Effector memory CD8-positive, alpha-beta T cell (primary cell): ENCODE data around the gene GUCA2A.
A peak's percentile ranks its signal among the peaks of the same experiment; 100 is the strongest.

Source experiments
- ATAC-seq: fragments of 150-1000 bp; cut with Tn5 transposase; replicated peaks from 2 replicates; pipeline ENCODE4 v1.10.0; 2021; ENCODE audit warnings: mild to moderate bottlenecking, moderate library complexity
- DNase-seq, 3 experiments: peaks; one replicate each; pipeline ENCODE4 v3.0.0; 2021
- H3K27ac Mint-ChIP-seq, 2 donors: one replicate each; pipeline ENCODE4 v1.8.0; 2022; ENCODE audit warnings: mild to moderate bottlenecking in 2 of 2, mixed read lengths in 2 of 2, moderate library complexity in 2 of 2
- H3K27me3 Mint-ChIP-seq, 2 donors: one replicate each; pipeline ENCODE4 v1.8.0; 2022; ENCODE audit warnings: mixed read lengths in 2 of 2
- H3K36me3 Mint-ChIP-seq: one replicate; pipeline ENCODE4 v1.8.0; 2022; ENCODE audit warnings: mild to moderate bottlenecking, moderate library complexity, mixed read lengths; ENCODE audit not compliant: insufficient read depth
- H3K4me1 Mint-ChIP-seq, 2 donors: one replicate each; pipeline ENCODE4 v1.8.0; 2022; ENCODE audit warnings: low read depth in 2 of 2, mixed read lengths in 2 of 2
- H3K4me3 Mint-ChIP-seq, 2 donors: one replicate each; pipeline ENCODE4 v1.8.0; 2022; ENCODE audit warnings: mild to moderate bottlenecking in 2 of 2, mixed read lengths in 2 of 2, moderate library complexity in 2 of 2
- H3K9me3 Mint-ChIP-seq, 2 donors: one replicate each; pipeline ENCODE4 v1.8.0; 2022; ENCODE audit warnings: mixed read lengths in 2 of 2

The GUCA2A gene

GRCh38 chr1:42158189-42158588 lies 6.4 kb downstream of the GUCA2A start:
- ATAC-seq (no peak), DNase-seq (no peak)
- no peaks in the 10 kb centered on the region for H3K36me3 Mint-ChIP-seq
- peaks cover 18 to 62% of the 10 kb centered on the region in 2 donors for H3K27me3 Mint-ChIP-seq
- peaks cover 0 to 16% of the 10 kb centered on the region in 2 donors for H3K9me3 Mint-ChIP-seq
- H3K4me1 Mint-ChIP-seq, result peaks cover 4 to 5% of the 10 kb centered on the region in 2 donors
- no peak overlapping the region for H3K27ac Mint-ChIP-seq
- H3K4me3 Mint-ChIP-seq, result no peak overlapping the region

- no peak overlapping the region for H3K27ac Mint-ChIP-seq
These were observed 6.9 kb downstream of the GUCA2A start for GRCh38 chr1:42157667-42158066.

GRCh38 chr1:42155362-42155761 lies 9.2 kb downstream of the GUCA2A start:
- ATAC-seq (no peak), DNase-seq (no peak)
- Mint-ChIP-seq H3K4me3 (no peak overlapping the region), H3K36me3 (no peaks in the 10 kb centered on the region), H3K27ac (no peak overlapping the region), H3K27me3 (peaks cover 14 to 62% of the 10 kb centered on the region in 2 donors), H3K9me3 (peaks cover 0 to under 1% of the 10 kb centered on the region in 2 donors), H3K4me1 (peaks cover 4 to 5% of the 10 kb centered on the region in 2 donors)

More at GRCh38 chr1:42157667-42158066, 6.9 kb downstream of the GUCA2A start:
- no peak for DNase-seq
- Mint-ChIP-seq H3K4me3 (no peak overlapping the region), H3K4me1 (peaks cover 4 to 5% of the 10 kb centered on the region in 2 donors), H3K36me3 (no peaks in the 10 kb centered on the region), H3K27me3 (peaks cover 13 to 62% of the 10 kb centered on the region in 2 donors), H3K9me3 (peaks cover 0 to 16% of the 10 kb centered on the region in 2 donors)
- ATAC-seq, result no peak

- no peaks in the 10 kb centered on the region for H3K36me3 Mint-ChIP-seq
- DNase-seq, result no peak
- peaks cover 4 to 5% of the 10 kb centered on the region in 2 donors for H3K4me1 Mint-ChIP-seq
- no peak overlapping the region for H3K4me3 Mint-ChIP-seq
- ATAC-seq, result no peak
- no peak overlapping the region for H3K27ac Mint-ChIP-seq
- H3K9me3 Mint-ChIP-seq, result no peaks in the 10 kb centered on the region
- H3K27me3 Mint-ChIP-seq, result peaks cover 20 to 66% of the 10 kb centered on the region in 2 donors
These were observed 9.9 kb downstream of the GUCA2A start for GRCh38 chr1:42154685-42155084.

GRCh38 chr1:42153624-42154023 lies 10.9 kb downstream of the GUCA2A start:
- Mint-ChIP-seq H3K9me3 (no peaks in the 10 kb centered on the region), H3K27ac (no peak overlapping the region), H3K36me3 (no peaks in the 10 kb centered on the region), H3K4me3 (no peak overlapping the region), H3K4me1 (peaks cover 4 to 5% of the 10 kb centered on the region in 2 donors), H3K27me3 (peaks cover 20 to 60% of the 10 kb centered on the region in 2 donors)
- ATAC-seq, result no peak
- no peak for DNase-seq

- DNase-seq, result no peak
- ATAC-seq, result no peak
- Mint-ChIP-seq H3K36me3 (no peaks in the 10 kb centered on the region), H3K4me3 (no peak within 1 kb of the TSS), H3K27me3 (peaks cover 20 to 60% of the 10 kb centered on the region in 2 donors), H3K9me3 (no peaks in the 10 kb centered on the region), H3K27ac (no peak within 1 kb of the TSS), H3K4me1 (peaks cover 4 to 5% of the 10 kb centered on the region in 2 donors)
These were observed 11.5 kb downstream of the GUCA2A start, which contains the start of gene GUCA2B for GRCh38 chr1:42152907-42153600. TSS of gene GUCA2B (plus strand) at chr1:42153410. CDS start at chr1:42153451, 41 bp downstream.

GRCh38 chr1:42152119-42152518 lies 12.4 kb downstream of the GUCA2A start:
- peaks cover 20 to 60% of the 10 kb centered on the region in 2 donors for H3K27me3 Mint-ChIP-seq
- no peak overlapping the region for H3K4me3 Mint-ChIP-seq
- ATAC-seq, result no peak
- no peaks in the 10 kb centered on the region for H3K4me1 Mint-ChIP-seq
- no peaks in the 10 kb centered on the region for H3K36me3 Mint-ChIP-seq
- H3K27ac Mint-ChIP-seq, result no peak overlapping the region
- no peak for DNase-seq
- no peaks in the 10 kb centered on the region for H3K9me3 Mint-ChIP-seq

GRCh38 chr1:42150651-42151050 lies 13.9 kb downstream of the GUCA2A start:
- no peak overlapping the region for H3K4me3 Mint-ChIP-seq
- peaks cover 20 to 57% of the 10 kb centered on the region in 2 donors for H3K27me3 Mint-ChIP-seq
- no peaks in the 10 kb centered on the region for H3K9me3 Mint-ChIP-seq

GRCh38 chr1:42148166-42148565 lies 16.4 kb downstream of the GUCA2A start:
- no peak overlapping the region for H3K4me3 Mint-ChIP-seq

More at GRCh38 chr1:42150651-42151050, 13.9 kb downstream of the GUCA2A start:
- Mint-ChIP-seq H3K36me3 (no peaks in the 10 kb centered on the region), H3K27ac (no peak overlapping the region), H3K4me1 (no peaks in the 10 kb centered on the region)
- ATAC-seq, result no peak
- no peak for DNase-seq

GRCh38 chr1:42146626-42147320 lies 17.8 kb downstream of the GUCA2A start:
- peak; percentile 61 for ATAC-seq
- H3K9me3 Mint-ChIP-seq, result no peaks in the 10 kb centered on the region
- H3K36me3 Mint-ChIP-seq, result no peaks in the 10 kb centered on the region

More at GRCh38 chr1:42148166-42148565, 16.4 kb downstream of the GUCA2A start:
- no peak for DNase-seq
- no peak overlapping the region for H3K27ac Mint-ChIP-seq
- peaks cover 0 to 2% of the 10 kb centered on the region in 2 donors for H3K4me1 Mint-ChIP-seq
- no peak for ATAC-seq
- H3K27me3 Mint-ChIP-seq, result peaks cover 20 to 36% of the 10 kb centered on the region in 2 donors
- no peaks in the 10 kb centered on the region for H3K9me3 Mint-ChIP-seq
- no peaks in the 10 kb centered on the region for H3K36me3 Mint-ChIP-seq

GRCh38 chr1:42145764-42146625 lies 18.6 kb downstream of the GUCA2A start:
- H3K27ac Mint-ChIP-seq, result no peak overlapping the region
- H3K4me1 Mint-ChIP-seq, result peaks cover 0 to 3% of the 10 kb centered on the region in 2 donors
- ATAC-seq, result no peak
- H3K27me3 Mint-ChIP-seq, result peaks cover 19 to 29% of the 10 kb centered on the region in 2 donors
- H3K36me3 Mint-ChIP-seq, result no peaks in the 10 kb centered on the region
- DNase-seq, result no peak
- H3K9me3 Mint-ChIP-seq, result no peaks in the 10 kb centered on the region
- H3K4me3 Mint-ChIP-seq, result no peak overlapping the region

More at GRCh38 chr1:42146626-42147320, 17.8 kb downstream of the GUCA2A start:
- Mint-ChIP-seq H3K27ac (no peak overlapping the region), H3K27me3 (peaks cover 23 to 35% of the 10 kb centered on the region in 2 donors), H3K4me1 (peaks cover 0 to 3% of the 10 kb centered on the region in 2 donors), H3K4me3 (no peak overlapping the region)
- peak; percentile 51 to 62 (median 59) for DNase-seq

GRCh38 chr1:42145389-42145716 lies 19.2 kb downstream of the GUCA2A start:
- no peak for DNase-seq
- no peak overlapping the region for H3K27ac Mint-ChIP-seq
- H3K9me3 Mint-ChIP-seq, result no peaks in the 10 kb centered on the region
- no peaks in the 10 kb centered on the region for H3K36me3 Mint-ChIP-seq
- ATAC-seq, result peak; percentile 35
- H3K27me3 Mint-ChIP-seq, result peaks cover 19 to 29% of the 10 kb centered on the region in 2 donors
- no peak overlapping the region for H3K4me3 Mint-ChIP-seq
- H3K4me1 Mint-ChIP-seq, result peaks cover 0 to 3% of the 10 kb centered on the region in 2 donors
